Glomerular visceral epithelial cell (primary cell): Measurements from ENCODE around the gene RNF6.
"Not testable (repeated sequence)": the region's sequence is repeated elsewhere in the genome, so short reads cannot be mapped to it uniquely, and the experiment has no call there.

Source experiments
- DNase-seq: peaks from one replicate; pipeline ENCODE4 v3.0.0-alpha.2; 2016; ENCODE audit errors: extremely low spot score

The RNF6 gene

GRCh38 chr13:26221721-26222519 lies at the start of gene RNF6:
TSS of gene RNF6 (minus strand) at chr13:26222314. CDS start at chr13:26219649, 2,665 bp downstream.
- peak; percentile 98 for DNase-seq

- no peak for DNase-seq
Measured at GRCh38 chr13:26270707-26271106, 48.6 kb upstream of the RNF6 start.

GRCh38 chr13:26266311-26266710 lies 44.2 kb upstream of the RNF6 start:
- no peak for DNase-seq

- DNase-seq: no peak
Measured at GRCh38 chr13:26262156-26262555, 40.0 kb upstream of the RNF6 start.

GRCh38 chr13:26259634-26260033 lies 37.5 kb upstream of the RNF6 start:
- DNase-seq: no peak

GRCh38 chr13:26257049-26257448 lies 34.9 kb upstream of the RNF6 start:
- no peak for DNase-seq

GRCh38 chr13:26255691-26256277 lies 33.7 kb upstream of the RNF6 start:
- peak; percentile 12 for DNase-seq

- no peak for DNase-seq
Measured at GRCh38 chr13:26255115-26255514, 33.0 kb upstream of the RNF6 start.

GRCh38 chr13:26254583-26255111 lies 32.5 kb upstream of the RNF6 start:
- DNase-seq: peak; percentile 55

GRCh38 chr13:26253787-26254582 lies 31.9 kb upstream of the RNF6 start, which contains the start of gene CDK8:
TSS of gene CDK8 (plus strand) at chr13:26254129. CDS start at chr13:26254642, 513 bp downstream.
- DNase-seq: peak; percentile 88

GRCh38 chr13:26253262-26253786 lies 31.2 kb upstream of the RNF6 start:
- DNase-seq: no peak

GRCh38 chr13:26252006-26252405 lies 29.9 kb upstream of the RNF6 start:
- not testable (repeated sequence) for DNase-seq

- DNase-seq: no peak
Measured at GRCh38 chr13:26249551-26249950, 27.4 kb upstream of the RNF6 start.

GRCh38 chr13:26247608-26248007 lies 25.5 kb upstream of the RNF6 start:
- no peak for DNase-seq

- DNase-seq: no peak
Measured at GRCh38 chr13:26247011-26247410, 24.9 kb upstream of the RNF6 start.

GRCh38 chr13:26246154-26246553 lies 24.0 kb upstream of the RNF6 start:
- no peak for DNase-seq

- DNase-seq: no peak
Measured at GRCh38 chr13:26236296-26236695, 14.2 kb upstream of the RNF6 start.

- no peak for DNase-seq
Measured at GRCh38 chr13:26230703-26231102, 8.6 kb upstream of the RNF6 start.

GRCh38 chr13:26229080-26229615 lies 7.0 kb upstream of the RNF6 start:
- DNase-seq: no peak

- no peak for DNase-seq
Measured at GRCh38 chr13:26228096-26228495, 6.0 kb upstream of the RNF6 start.

- no peak for DNase-seq
Measured at GRCh38 chr13:26227166-26227971, 5.3 kb upstream of the RNF6 start.
